Central memory CD8-positive, alpha-beta T cell (primary cell): ENCODE results near the gene WRAP53.

Source experiments
- ATAC-seq: fragments of 150-1000 bp; cut with Tn5 transposase; replicated peaks from 2 replicates; pipeline ENCODE4 v1.10.0; 2022; ENCODE audit warnings: mild to moderate bottlenecking, moderate FRiP score, moderate number of reproducible peaks; ENCODE audit not compliant: poor library complexity, severe bottlenecking; ENCODE audit errors: extremely low read depth
- DNase-seq, 2 donors: peaks; one replicate each; pipeline ENCODE4 v3.0.0; 2021; ENCODE audit warnings: low spot score in 2 of 2
- H3K27ac Mint-ChIP-seq: one replicate; pipeline ENCODE4 v1.8.0; 2022; ENCODE audit warnings: low read depth, mild to moderate bottlenecking, moderate library complexity, mixed read lengths
- H3K27me3 Mint-ChIP-seq: one replicate; pipeline ENCODE4 v1.8.0; 2022; ENCODE audit warnings: mixed read lengths
- H3K36me3 Mint-ChIP-seq: one replicate; pipeline ENCODE4 v1.8.0; 2022; ENCODE audit warnings: mild to moderate bottlenecking, moderate library complexity, mixed read lengths; ENCODE audit not compliant: insufficient read depth
- H3K4me1 Mint-ChIP-seq: one replicate; pipeline ENCODE4 v1.8.0; 2022; ENCODE audit warnings: mixed read lengths
- H3K4me3 Mint-ChIP-seq: one replicate; pipeline ENCODE4 v1.8.0; 2022; ENCODE audit warnings: mild to moderate bottlenecking, moderate library complexity, mixed read lengths
- H3K9me3 Mint-ChIP-seq: one replicate; pipeline ENCODE4 v1.8.0; 2022; ENCODE audit warnings: mixed read lengths

The WRAP53 gene

GRCh38 chr17:7687072-7687907 lies 987 bp upstream of the WRAP53 start, which contains the start of gene TP53:
Gene TP53, minus strand, starts transcription at chr17:7687490. Its CDS starts 10,896 bp downstream, at chr17:7676594.
- peak within 1 kb of the TSS; percentile 100 for H3K27ac Mint-ChIP-seq
- peak; percentile 65 for ATAC-seq
- H3K27me3 Mint-ChIP-seq = no peaks in the 10 kb centered on the region
- DNase-seq = peak; percentile 73 to 83
- H3K4me3 Mint-ChIP-seq = peak within 1 kb of the TSS; percentile 89
- H3K36me3 Mint-ChIP-seq = peaks cover 44% of the 10 kb centered on the region
- H3K9me3 Mint-ChIP-seq = no peaks in the 10 kb centered on the region
- peaks cover 57% of the 10 kb centered on the region for H3K4me1 Mint-ChIP-seq

- no peaks in the 10 kb centered on the region for H3K9me3 Mint-ChIP-seq
- peaks cover 49% of the 10 kb centered on the region for H3K4me1 Mint-ChIP-seq
- peak overlapping the region; percentile 100 for H3K27ac Mint-ChIP-seq
- no peaks in the 10 kb centered on the region for H3K27me3 Mint-ChIP-seq
- peak overlapping the region; percentile 89 for H3K4me3 Mint-ChIP-seq
- no peak for DNase-seq
- peaks cover 45% of the 10 kb centered on the region for H3K36me3 Mint-ChIP-seq
- no peak for ATAC-seq
Observed at GRCh38 chr17:7688808-7689316, 585 bp downstream of the WRAP53 start.

GRCh38 chr17:7695586-7695985 lies 7.3 kb downstream of the WRAP53 start:
- Mint-ChIP-seq H3K36me3 (peaks cover 22% of the 10 kb centered on the region), H3K4me3 (no peak overlapping the region), H3K27ac (no peak overlapping the region), H3K4me1 (no peaks in the 10 kb centered on the region), H3K9me3 (no peaks in the 10 kb centered on the region), H3K27me3 (no peaks in the 10 kb centered on the region)
- ATAC-seq = no peak
- DNase-seq = no peak

- Mint-ChIP-seq H3K36me3 (peaks cover 26% of the 10 kb centered on the region), H3K27me3 (peaks cover 13% of the 10 kb centered on the region), H3K4me1 (no peaks in the 10 kb centered on the region), H3K27ac (no peak overlapping the region), H3K4me3 (no peak overlapping the region), H3K9me3 (no peaks in the 10 kb centered on the region)
- DNase-seq (no peak), ATAC-seq (no peak)
Observed at GRCh38 chr17:7697828-7698588, 9.7 kb downstream of the WRAP53 start.

- ATAC-seq = no peak
- H3K4me1 Mint-ChIP-seq = peaks cover 19% of the 10 kb centered on the region
- H3K27me3 Mint-ChIP-seq = peaks cover 38% of the 10 kb centered on the region
- no peak for DNase-seq
- peaks cover 18% of the 10 kb centered on the region for H3K36me3 Mint-ChIP-seq
- H3K27ac Mint-ChIP-seq = no peak overlapping the region
- H3K4me3 Mint-ChIP-seq = no peak overlapping the region
- no peaks in the 10 kb centered on the region for H3K9me3 Mint-ChIP-seq
Observed at GRCh38 chr17:7700510-7700909, 12.2 kb downstream of the WRAP53 start.

- Mint-ChIP-seq H3K4me3 (no peak overlapping the region), H3K4me1 (peaks cover 24% of the 10 kb centered on the region)
- ATAC-seq = no peak
Observed at GRCh38 chr17:7701681-7702080, 13.4 kb downstream of the WRAP53 start.

GRCh38 chr17:7702776-7703175 lies 14.5 kb downstream of the WRAP53 start:
- no peaks in the 10 kb centered on the region for H3K9me3 Mint-ChIP-seq
- peaks cover 12% of the 10 kb centered on the region for H3K36me3 Mint-ChIP-seq
- no peak overlapping the region for H3K4me3 Mint-ChIP-seq
- ATAC-seq = no peak
- H3K27me3 Mint-ChIP-seq = peaks cover 60% of the 10 kb centered on the region
- DNase-seq = no peak
- no peak overlapping the region for H3K27ac Mint-ChIP-seq
- H3K4me1 Mint-ChIP-seq = peaks cover 24% of the 10 kb centered on the region

More at GRCh38 chr17:7701681-7702080, 13.4 kb downstream of the WRAP53 start:
- H3K27ac Mint-ChIP-seq = no peak overlapping the region
- H3K36me3 Mint-ChIP-seq = peaks cover 14% of the 10 kb centered on the region
- peaks cover 49% of the 10 kb centered on the region for H3K27me3 Mint-ChIP-seq
- no peak for DNase-seq
- H3K9me3 Mint-ChIP-seq = no peaks in the 10 kb centered on the region

GRCh38 chr17:7703584-7704479 lies 15.6 kb downstream of the WRAP53 start:
- Mint-ChIP-seq H3K9me3 (no peaks in the 10 kb centered on the region), H3K36me3 (peaks cover 12% of the 10 kb centered on the region), H3K4me1 (peaks cover 24% of the 10 kb centered on the region), H3K27ac (peak overlapping the region; percentile 65), H3K4me3 (peak overlapping the region; percentile 71), H3K27me3 (peaks cover 67% of the 10 kb centered on the region)
- DNase-seq (no peak), ATAC-seq (peak; percentile 46)

- peak; percentile 16 for ATAC-seq
- H3K27ac Mint-ChIP-seq = peak within 1 kb of the TSS; percentile 65
- peaks cover 26% of the 10 kb centered on the region for H3K4me1 Mint-ChIP-seq
- peak within 1 kb of the TSS; percentile 71 for H3K4me3 Mint-ChIP-seq
- peaks cover 72% of the 10 kb centered on the region for H3K27me3 Mint-ChIP-seq
- H3K9me3 Mint-ChIP-seq = no peaks in the 10 kb centered on the region
- DNase-seq = no peak
- peaks cover 12% of the 10 kb centered on the region for H3K36me3 Mint-ChIP-seq
Observed at GRCh38 chr17:7704601-7705268, 16.5 kb downstream of the WRAP53 start, which contains the start of gene EFNB3. Gene EFNB3, plus strand, starts transcription at chr17:7705202. Its CDS starts 397 bp downstream, at chr17:7705599.

- no peak overlapping the region for H3K27ac Mint-ChIP-seq
- ATAC-seq (no peak), DNase-seq (no peak)
- peaks cover 10% of the 10 kb centered on the region for H3K36me3 Mint-ChIP-seq
- H3K4me1 Mint-ChIP-seq = peaks cover 34% of the 10 kb centered on the region
- H3K27me3 Mint-ChIP-seq = peaks cover 81% of the 10 kb centered on the region
- H3K4me3 Mint-ChIP-seq = peak overlapping the region; percentile 12
- no peaks in the 10 kb centered on the region for H3K9me3 Mint-ChIP-seq
Observed at GRCh38 chr17:7705269-7706255, 17.3 kb downstream of the WRAP53 start.
